ENCODE measurements around the gene MRPS9. TPM values are rescaled to one million over a fixed set of nuclear protein-coding genes. Genes with fewer than 3 reads are reported as not detected.

MRPS9 gene
- total RNA-seq, 1 donor from 2014 or later, result 42.3 TPM

DNA sequence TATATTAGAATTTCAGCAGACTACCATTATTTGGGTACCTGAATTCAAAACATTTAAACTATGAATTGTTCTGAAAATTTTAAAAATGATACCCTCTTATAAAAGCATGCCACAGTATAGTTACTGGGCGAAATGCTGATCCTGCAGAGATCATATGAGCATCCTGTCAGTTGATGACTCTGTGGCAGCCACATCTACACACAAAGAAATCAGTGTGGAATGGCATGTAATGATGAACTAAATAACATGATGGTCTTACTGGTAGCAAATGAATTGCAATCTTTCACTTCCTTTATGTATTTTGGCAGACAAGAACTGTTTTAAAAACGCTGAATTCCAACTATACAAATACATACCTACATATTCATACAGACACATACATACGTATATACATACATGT, 38.3 kb downstream of the MRPS9 start:
- Mint-ChIP-seq H3K4me1 (ENCODE audit: low read depth) (peaks cover 10% of the 10 kb centered on the region), H3K27me3 (no peaks in the 10 kb centered on the region), H3K9me3 (ENCODE audit: low read depth) (no peaks in the 10 kb centered on the region), H3K4me3 (ENCODE audit: low read depth) (no peak overlapping the region), H3K27ac (no peak overlapping the region), H3K36me3 (ENCODE audit: insufficient read depth) (peaks cover 1% of the 10 kb centered on the region)
- TF ChIP-seq CTCF (IDR thresholded peaks at IDR 0.05; ENCODE audit: unreplicated experiment), result no peak
- DNase-seq (ENCODE audit: low spot score, unreplicated experiment), result no peak

DNA sequence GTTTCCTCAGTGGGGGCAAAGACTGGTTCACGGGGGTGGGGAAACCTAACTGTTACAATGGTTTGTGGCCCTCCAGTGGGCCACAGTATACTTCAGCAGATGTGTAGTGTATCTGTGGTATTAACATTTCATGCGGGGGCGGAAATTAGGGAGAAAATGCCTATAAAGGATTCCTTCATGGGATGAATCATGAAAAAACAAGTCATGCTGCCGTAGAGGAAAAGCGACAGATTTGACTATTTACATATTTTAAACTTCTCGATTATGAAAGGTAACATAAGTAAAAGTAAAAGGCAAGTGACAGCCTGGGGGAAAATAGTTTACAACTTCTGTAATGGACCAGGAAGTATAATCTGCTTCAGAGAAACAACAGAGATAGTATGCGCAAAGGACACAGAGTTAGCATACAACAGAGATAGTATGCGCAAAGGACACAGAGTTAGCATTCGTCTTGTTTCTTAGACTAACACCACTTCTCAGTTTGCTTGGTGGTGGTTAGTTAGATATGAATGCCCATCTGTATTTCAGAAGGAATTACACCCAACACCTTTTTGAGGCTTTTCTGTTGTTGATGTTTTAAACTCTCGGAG, 41.1 kb downstream of the MRPS9 start:
- no peak overlapping the region for H3K4me3 Mint-ChIP-seq (ENCODE audit: low read depth)
- no peaks in the 10 kb centered on the region for H3K27me3 Mint-ChIP-seq
- peak overlapping the region; percentile 13 for H3K27ac Mint-ChIP-seq
- H3K4me1 Mint-ChIP-seq (ENCODE audit: low read depth), result peaks cover 12% of the 10 kb centered on the region
- no peaks in the 10 kb centered on the region for H3K9me3 Mint-ChIP-seq (ENCODE audit: low read depth)
- no peak for TF ChIP-seq CTCF (IDR thresholded peaks at IDR 0.05; ENCODE audit: unreplicated experiment)
- H3K36me3 Mint-ChIP-seq (ENCODE audit: insufficient read depth), result peaks cover 1% of the 10 kb centered on the region
- DNase-seq (ENCODE audit: low spot score, unreplicated experiment), result no peak

GRCh38 chr2:105080461-105080860, 42.6 kb downstream of the MRPS9 start:
- Mint-ChIP-seq H3K27ac (no peak overlapping the region), H3K9me3 (ENCODE audit: low read depth) (no peaks in the 10 kb centered on the region), H3K4me3 (ENCODE audit: low read depth) (no peak overlapping the region), H3K27me3 (no peaks in the 10 kb centered on the region), H3K36me3 (ENCODE audit: insufficient read depth) (no peaks in the 10 kb centered on the region), H3K4me1 (ENCODE audit: low read depth) (peaks cover 12% of the 10 kb centered on the region)
- no peak for TF ChIP-seq CTCF (IDR thresholded peaks at IDR 0.05; ENCODE audit: unreplicated experiment)
- no peak for DNase-seq (ENCODE audit: low spot score, unreplicated experiment)

- Mint-ChIP-seq H3K36me3 (ENCODE audit: insufficient read depth) (no peaks in the 10 kb centered on the region), H3K4me1 (ENCODE audit: low read depth) (peaks cover 12% of the 10 kb centered on the region), H3K27me3 (no peaks in the 10 kb centered on the region), H3K9me3 (ENCODE audit: low read depth) (no peaks in the 10 kb centered on the region), H3K4me3 (ENCODE audit: low read depth) (no peak overlapping the region), H3K27ac (peak overlapping the region; percentile 46)
- peak; percentile 26 for TF ChIP-seq CTCF (IDR thresholded peaks at IDR 0.05; ENCODE audit: unreplicated experiment)
- no peak for DNase-seq (ENCODE audit: low spot score, unreplicated experiment)
These were observed 43.2 kb downstream of the MRPS9 start for GRCh38 chr2:105081006-105081601.

DNA sequence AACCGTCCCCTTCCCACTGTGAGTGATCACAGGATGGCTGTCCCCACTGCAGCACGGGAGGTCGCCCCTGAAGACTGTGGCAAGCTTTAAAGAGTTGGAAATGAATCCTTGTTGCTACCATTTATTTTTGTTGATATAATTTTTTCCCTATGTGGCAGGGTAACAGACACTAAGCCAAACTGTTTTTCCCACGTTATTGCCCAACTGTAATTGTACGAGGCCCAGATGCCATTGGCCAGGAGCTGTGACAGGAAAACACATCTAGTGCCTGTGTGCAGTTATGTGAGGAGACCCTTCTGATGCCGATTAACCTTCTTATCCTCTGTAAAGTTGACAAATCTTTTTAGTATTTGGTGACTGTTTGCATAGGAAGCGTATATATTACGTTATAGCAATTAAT, 44.2 kb downstream of the MRPS9 start:
- no peak overlapping the region for H3K27ac Mint-ChIP-seq
- H3K27me3 Mint-ChIP-seq, result no peaks in the 10 kb centered on the region
- DNase-seq (ENCODE audit: low spot score, unreplicated experiment), result no peak
- H3K4me1 Mint-ChIP-seq (ENCODE audit: low read depth), result peaks cover 12% of the 10 kb centered on the region
- H3K9me3 Mint-ChIP-seq (ENCODE audit: low read depth), result no peaks in the 10 kb centered on the region
- H3K36me3 Mint-ChIP-seq (ENCODE audit: insufficient read depth), result no peaks in the 10 kb centered on the region
- no peak for TF ChIP-seq CTCF (IDR thresholded peaks at IDR 0.05; ENCODE audit: unreplicated experiment)
- H3K4me3 Mint-ChIP-seq (ENCODE audit: low read depth), result no peak overlapping the region

Data from progenitor cell of endocrine pancreas (in vitro differentiated cells).